Adrenal gland (tissue), 12 donors: ENCODE results near the gene MNAT1. TPM values are rescaled to one million over a fixed set of nuclear protein-coding genes. Genes with fewer than 3 reads are reported as not detected.
"Not testable (repeated sequence)": the region's sequence is repeated elsewhere in the genome, so short reads cannot be mapped to it uniquely, and the experiment has no call there.

Experiments used
- DNase-seq, 7 donors: peaks; one replicate each; pipeline ENCODE4 v3.0.0-alpha.2; 2019 to 2020
- H3K27ac ChIP-seq, 5 donors: fragments of 200-600 bp; sonication (generic) in 4 of 5; 1 replicate in 3 of 5; 2 replicates in 2 of 5; pipeline versions ENCODE4 v1.5.1 to v1.8.0; 2016 to 2020; ENCODE audit warnings: mild to moderate bottlenecking in 1 of 5
- H3K27me3 ChIP-seq: fragments of 200-600 bp; 2 replicates; pipeline ENCODE4 v1.8.0; 2021
- H3K36me3 ChIP-seq, 2 donors: fragments of 200-600 bp; replicated peaks in 1 of 2; 1 replicate in 1 of 2; 2 replicates in 1 of 2; pipeline versions ENCODE4 v1.5.1 to v1.8.0; 2018 to 2022
- H3K4me1 ChIP-seq, 2 donors: fragments of 200-600 bp; replicated peaks in 1 of 2; 1 replicate in 1 of 2; 2 replicates in 1 of 2; pipeline versions ENCODE4 v1.5.1 to v1.8.0; 2018 to 2021
- H3K4me3 ChIP-seq, 4 donors: fragments of 200-600 bp; sonication (generic) in 3 of 4; one replicate each; pipeline ENCODE4 v1.5.1; 2016 to 2018
- H3K9me3 ChIP-seq, 3 donors: fragments of 200-600 bp; sonication (generic) in 1 of 3; replicated peaks in 1 of 3; 1 replicate in 2 of 3; 2 replicates in 1 of 3; pipeline versions ENCODE4 v1.5.1 to v1.8.0; 2016 to 2021
- CTCF ChIP-seq, 6 experiments: fragments of 450-650 bp in 4 of 6; fragments of 200-600 bp in 2 of 6; sonication (generic) in 1 of 6; IDR thresholded peaks; 1 replicate in 5 of 6; 2 replicates in 1 of 6; pipeline versions ENCODE4 v1.5.1 to v1.8.0; 2016 to 2021; ENCODE audit warnings: antibody characterized with exemption in 6 of 6, mild to moderate bottlenecking in 2 of 6, moderate library complexity in 1 of 6
- POLR2A ChIP-seq, 2 donors: fragments of 450-650 bp; IDR thresholded peaks; one replicate each; pipeline ENCODE4 v1.6.1; 2017; ENCODE audit warnings: antibody characterized with exemption in 2 of 2, mild to moderate bottlenecking in 2 of 2, moderate library complexity in 1 of 2
- WGBS, 4 donors: extraction: QIAGEN DNeasy Blood & Tissue Kit in 2 of 4; methylation state at CpG; one replicate each; pipeline versions ENCODE4 v1.1.5 to v1.1.7; 2013 to 2017; 5-methylcytosine and 5-hydroxymethylcytosine counted together
- intact Hi-C, 2 donors: fragments of 100-400 bp; cut with DNase I; formaldehyde crosslinking; loops; one replicate each; pipeline versions ENCODE4 v1.14.1 to v1.15.0; 2022 to 2023
- polyA plus RNA-seq, 3 donors: library from polyadenylated mRNA; stranded (reverse); fragments of 200-250 nt in 2 of 3; fragments of 350-450 nt in 1 of 3; fragmentation: Illumina TruSeq in 1 of 3; extraction: RNeasy Lipid Tissue Mini Kit (QIAGEN cat#74804) in 1 of 3; gene quantifications; one replicate each; pipeline ENCODE4 v1.2.3, GENCODE V29; 2013 to 2014
- total RNA-seq, 9 donors: library from RNA; depleted of rRNA in 4 of 9; stranded (reverse); fragments of >200 nt in 4 of 9; fragments of 120-200 nt in 1 of 9; fragmentation: NEBNext Ultra II Directional in 1 of 9; extraction: Animal tissue kit (Norgen Biotek cat#: 25700) in 1 of 9; gene quantifications; one replicate each; pipeline versions ENCODE4 v1.1.0 to v1.2.4, GENCODE V29; 2013 to 2023
- donor health status: healthy with polysubstance abuse.
- donor health status: Bipolar disorder and iron deficiency.
- donor health status: DM: yes; HTN: yes; CAD: no.
- donor health status: DM: no; HTN: no; CAD: no.
- donor health status: DM: no; HTN: no; CAD: no.
- donor health status: DM: yes; HTN: yes; CAD: no.

MNAT1 gene
- total and polyA plus RNA-seq, 12 donors = 11.7 to 69.2 (median 29.0) TPM

GRCh38 chr14:60773558-60773957 lies 39.0 kb downstream of the MNAT1 start:
- intact Hi-C loops = no loop called here
- DNase-seq = no peak
- H3K27ac ChIP-seq = no peak overlapping the region
- TF ChIP-seq CTCF (IDR thresholded peaks at IDR 0.05) (no peak), POLR2A (IDR thresholded peaks at IDR 0.05) (no peak)
- H3K9me3 ChIP-seq = no peaks in the 10 kb centered on the region
- no peaks in the 10 kb centered on the region for H3K36me3 ChIP-seq
- H3K4me3 ChIP-seq = no peak overlapping the region
- H3K27me3 ChIP-seq = no peaks in the 10 kb centered on the region
- H3K4me1 ChIP-seq = peaks cover 9 to 10% of the 10 kb centered on the region in 2 donors

- no peak overlapping the region for H3K27ac ChIP-seq
- intact Hi-C loops = no loop called here
- no peak for TF ChIP-seq POLR2A (IDR thresholded peaks at IDR 0.05)
- no peak for TF ChIP-seq CTCF (IDR thresholded peaks at IDR 0.05)
- no peaks in the 10 kb centered on the region for H3K36me3 ChIP-seq
- H3K9me3 ChIP-seq = no peaks in the 10 kb centered on the region
- H3K4me3 ChIP-seq = no peak overlapping the region
- H3K4me1 ChIP-seq = peaks cover 9 to 10% of the 10 kb centered on the region in 2 donors
- H3K27me3 ChIP-seq = no peaks in the 10 kb centered on the region
- no peak for DNase-seq
These were observed 40.7 kb downstream of the MNAT1 start for GRCh38 chr14:60775296-60775695.

GRCh38 chr14:60777856-60778578 lies 43.5 kb downstream of the MNAT1 start:
- TF ChIP-seq CTCF (IDR thresholded peaks at IDR 0.05) (no peak), POLR2A (IDR thresholded peaks at IDR 0.05) (no peak)
- peak in 3 of 7 donors; percentile 9 to 34 (median 23) for DNase-seq
- peaks cover 9 to 10% of the 10 kb centered on the region in 2 donors for H3K4me1 ChIP-seq
- no peaks in the 10 kb centered on the region for H3K27me3 ChIP-seq
- intact Hi-C loops = no loop called here
- no peak overlapping the region for H3K4me3 ChIP-seq
- no peaks in the 10 kb centered on the region for H3K9me3 ChIP-seq
- no peaks in the 10 kb centered on the region for H3K36me3 ChIP-seq
- peak overlapping the region in 1 of 5 donors; percentile 56 for H3K27ac ChIP-seq

- H3K4me1 ChIP-seq, DNase-seq: not testable (repeated sequence)
These were observed 45.4 kb downstream of the MNAT1 start for GRCh38 chr14:60779745-60780514.

GRCh38 chr14:60780558-60780957 lies 46.0 kb downstream of the MNAT1 start:
- intact Hi-C loops, DNase-seq, H3K27me3 ChIP-seq, H3K36me3 ChIP-seq, H3K4me3 ChIP-seq, H3K27ac ChIP-seq, H3K9me3 ChIP-seq, H3K4me1 ChIP-seq: not testable (repeated sequence)

More at GRCh38 chr14:60779745-60780514, 45.4 kb downstream of the MNAT1 start:
- H3K27me3 ChIP-seq, intact Hi-C loops, H3K36me3 ChIP-seq, H3K27ac ChIP-seq, H3K9me3 ChIP-seq, H3K4me3 ChIP-seq: not testable (repeated sequence)
- WGBS, 4 donors = 92 to 97% (median 96%) methylated on average over 18 of the region's 18 CpGs
